Activated CD4-positive, alpha-beta memory T cell treated with anti-CD3 and anti-CD28 coated beads for 36 hours (primary cell): ENCODE measurements around the gene RAPH1. TPM values are rescaled to one million over a fixed set of nuclear protein-coding genes. Genes with fewer than 3 reads are reported as not detected.

ENCODE experiments used
- total RNA-seq, 2 experiments: library from RNA; stranded (reverse); gene quantifications; one replicate each; pipeline ENCODE4 v1.2.3, GENCODE V29; 2021

RAPH1 gene
- total RNA-seq, 2 experiments from 2014 or later = 11.5 to 13.1 TPM

Other genes with a start within 250 kb of the RAPH1 start
- gene ABI2, start 206.9 kb downstream of the RAPH1 start, total RNA-seq = 10 to 100 TPM; 43.7 to 51.2 TPM
- gene CD28, start 171.3 kb upstream of the RAPH1 start, total RNA-seq = 100 to 1,000 TPM; 279 to 285 TPM